ENCODE results near the gene RAB22A.
"Not testable (repeated sequence)": the region's sequence is repeated elsewhere in the genome, so short reads cannot be mapped to it uniquely, and the experiment has no call there.

The RAB22A gene

DNA sequence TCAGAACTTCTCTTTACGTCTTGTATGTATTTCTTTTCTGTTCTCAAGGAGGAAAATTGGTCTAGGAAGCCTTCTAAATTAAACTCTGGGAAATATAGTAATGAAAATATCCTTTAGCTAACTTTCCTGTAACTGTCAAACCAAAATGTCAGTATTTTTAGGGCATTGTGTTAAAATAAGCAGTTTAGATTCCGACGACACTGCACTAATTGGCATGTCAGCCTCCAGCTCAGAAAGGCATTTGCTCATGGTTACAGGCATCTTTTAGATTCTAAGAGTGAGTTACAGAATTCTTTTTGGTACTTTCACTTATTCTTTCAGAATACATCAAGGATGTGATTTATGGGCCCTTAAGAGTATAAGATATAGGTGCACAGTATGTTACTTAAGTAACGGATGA, 53.5 kb downstream of the RAB22A start:
- no peaks in the 10 kb centered on the region for H3K27me3 ChIP-seq (ENCODE audit: low read depth, low read length)
- H3K9ac ChIP-seq (ENCODE audit: low read length), result no peak overlapping the region
- H3K27ac ChIP-seq (ENCODE audit: low read length), result no peak overlapping the region
- no peak overlapping the region for H3K4me3 ChIP-seq (ENCODE audit: low read length)
- H3K4me2 ChIP-seq (ENCODE audit: low read length), result no peak overlapping the region
- no peaks in the 10 kb centered on the region; the same call in 1 of the 2 replicates for H4K20me1 ChIP-seq (ENCODE audit: insufficient read depth, low read length)
- no peaks in the 10 kb centered on the region for H3K9me3 ChIP-seq (ENCODE audit: insufficient read depth, low read length)
- no peak overlapping the region for H2AFZ ChIP-seq (ENCODE audit: low read depth, low read length)
- H3K4me1 ChIP-seq (ENCODE audit: low read length), result no peaks in the 10 kb centered on the region; the same call in 1 of the 2 replicates
- H3K36me3 ChIP-seq (replicated peaks; ENCODE audit: low read depth, low read length), result peaks cover 12% of the 10 kb centered on the region
- no peak for TF ChIP-seq EZH2phosphoT487 (IDR thresholded peaks at IDR 0.05; ENCODE audit: low read depth)
- TF ChIP-seq CTCF (IDR thresholded peaks at IDR 0.05; ENCODE audit: low read depth, low read length), result no peak
- H3K79me2 ChIP-seq (ENCODE audit: low read length), result no peaks in the 10 kb centered on the region

DNA sequence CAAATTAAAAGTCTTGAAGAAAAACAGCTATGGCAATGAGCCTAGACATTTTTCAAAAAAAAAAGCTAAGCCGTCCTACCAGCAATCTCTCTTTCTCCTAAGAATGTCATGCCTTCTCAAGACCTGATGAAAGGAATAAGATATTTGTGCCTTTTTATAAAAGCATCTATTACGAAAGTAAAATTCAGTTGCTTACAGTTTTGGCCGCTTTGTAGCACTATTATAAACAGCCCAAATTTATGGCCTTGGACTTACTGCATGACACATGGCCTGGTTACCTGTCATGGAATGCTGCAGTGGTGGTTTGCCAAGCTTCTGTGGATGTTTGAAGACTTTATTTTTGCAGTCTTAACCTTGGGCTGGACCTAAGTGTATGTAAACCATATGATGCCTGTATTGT, 57.4 kb downstream of the RAB22A start:
- Histone ChIP-seq H3K9ac (ENCODE audit: low read length) (no peak overlapping the region), H3K4me1 (ENCODE audit: low read length) (no peaks in the 10 kb centered on the region), H3K27me3 (ENCODE audit: low read depth, low read length) (no peaks in the 10 kb centered on the region), H3K36me3 (replicated peaks; ENCODE audit: low read depth, low read length) (peaks cover 5% of the 10 kb centered on the region), H3K9me3 (ENCODE audit: insufficient read depth, low read length) (no peaks in the 10 kb centered on the region), H3K79me2 (ENCODE audit: low read length) (no peaks in the 10 kb centered on the region), H3K4me3 (ENCODE audit: low read length) (no peak overlapping the region), H3K27ac (ENCODE audit: low read length) (no peak overlapping the region), H3K4me2 (ENCODE audit: low read length) (no peak overlapping the region), H2AFZ (ENCODE audit: low read depth, low read length) (no peak overlapping the region), H4K20me1 (ENCODE audit: insufficient read depth, low read length) (no peaks in the 10 kb centered on the region; the same call in 1 of the 2 replicates)
- no peak for TF ChIP-seq CTCF (IDR thresholded peaks at IDR 0.05; ENCODE audit: low read depth, low read length)
- no peak for TF ChIP-seq EZH2phosphoT487 (IDR thresholded peaks at IDR 0.05; ENCODE audit: low read depth)

DNA sequence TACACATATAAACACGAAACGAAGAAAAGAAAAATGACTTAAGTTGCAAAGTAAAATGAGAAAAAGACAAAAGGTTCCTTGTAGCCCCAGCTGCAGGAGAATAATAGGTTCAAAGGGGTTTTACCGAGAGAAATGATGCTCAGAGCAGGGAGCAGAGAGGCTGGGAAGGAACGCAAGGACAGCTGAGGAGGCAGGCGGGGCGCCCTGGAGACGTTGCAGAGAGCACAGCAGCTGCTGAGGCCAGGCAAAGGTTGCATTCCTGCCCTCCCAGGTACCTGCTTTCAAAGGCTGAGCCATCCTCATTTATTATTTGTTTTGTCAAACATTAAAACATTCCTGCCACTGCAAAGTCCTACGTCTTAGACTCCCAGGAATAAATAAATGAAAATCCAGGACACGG, 63.3 kb downstream of the RAB22A start:
- Histone ChIP-seq H3K4me1 (ENCODE audit: low read length) (peaks cover 11% of the 10 kb centered on the region), H3K9ac (ENCODE audit: low read length) (no peak overlapping the region), H3K4me2 (ENCODE audit: low read length) (no peak overlapping the region), H3K9me3 (ENCODE audit: insufficient read depth, low read length) (no peaks in the 10 kb centered on the region), H4K20me1 (ENCODE audit: insufficient read depth, low read length) (no peaks in the 10 kb centered on the region; the same call in 1 of the 2 replicates), H3K79me2 (ENCODE audit: low read length) (no peaks in the 10 kb centered on the region), H2AFZ (ENCODE audit: low read depth, low read length) (no peak overlapping the region), H3K36me3 (replicated peaks; ENCODE audit: low read depth, low read length) (no peaks in the 10 kb centered on the region), H3K27me3 (ENCODE audit: low read depth, low read length) (peaks cover 2% of the 10 kb centered on the region), H3K4me3 (ENCODE audit: low read length) (no peak overlapping the region), H3K27ac (ENCODE audit: low read length) (no peak overlapping the region)
- TF ChIP-seq CTCF (IDR thresholded peaks at IDR 0.05; ENCODE audit: low read depth, low read length), result no peak
- TF ChIP-seq EZH2phosphoT487 (IDR thresholded peaks at IDR 0.05; ENCODE audit: low read depth), result no peak

GRCh38 chr20:58373296-58373695, 63.8 kb downstream of the RAB22A start:
- not testable (repeated sequence) for H3K79me2 ChIP-seq (ENCODE audit: low read length); H4K20me1 ChIP-seq (ENCODE audit: insufficient read depth, low read length); H3K9me3 ChIP-seq (ENCODE audit: insufficient read depth, low read length); H3K27ac ChIP-seq (ENCODE audit: low read length); H2AFZ ChIP-seq (ENCODE audit: low read depth, low read length); H3K36me3 ChIP-seq (replicated peaks; ENCODE audit: low read depth, low read length); H3K9ac ChIP-seq (ENCODE audit: low read length); H3K4me3 ChIP-seq (ENCODE audit: low read length); H3K4me2 ChIP-seq (ENCODE audit: low read length); H3K27me3 ChIP-seq (ENCODE audit: low read depth, low read length)
- peaks cover 11% of the 10 kb centered on the region for H3K4me1 ChIP-seq (ENCODE audit: low read length)
